HL-60 (cell line): ENCODE data around the gene OR1N2.

Experiments used
- CTCF ChIP-seq: IDR thresholded peaks from one replicate; pipeline ENCODE4 v1.5.1; 2011; ENCODE audit warnings: low read length, control low read depth, inconsistent platforms; ENCODE audit not compliant: insufficient read depth
- GABPA ChIP-seq: IDR thresholded peaks from 2 replicates; pipeline ENCODE4 v1.6.1; 2012; ENCODE audit warnings: low read depth
- POLR2AphosphoS5 ChIP-seq: IDR thresholded peaks from 2 replicates; pipeline ENCODE4 v1.6.1; 2012; ENCODE audit warnings: low read depth
- REST ChIP-seq: IDR thresholded peaks from 2 replicates; pipeline ENCODE4 v1.6.1; 2012; ENCODE audit warnings: low read depth; ENCODE audit not compliant: insufficient replicate concordance
- SPI1 ChIP-seq: IDR thresholded peaks from 2 replicates; pipeline ENCODE4 v1.6.1; 2012; ENCODE audit warnings: low read depth, mild to moderate bottlenecking, borderline replicate concordance

GRCh38 chr9:122567901-122568300 lies 15.0 kb downstream of the OR1N2 start:
- no peak for TF ChIP-seq CTCF
- TF ChIP-seq POLR2AphosphoS5, result no peak
- no peak for TF ChIP-seq REST
- TF ChIP-seq SPI1, result no peak
- no peak for TF ChIP-seq GABPA
